Measurements from ENCODE around the gene MUC20.
"Not testable (repeated sequence)": the region's sequence is repeated elsewhere in the genome, so short reads cannot be mapped to it uniquely, and the experiment has no call there.

MUC20 gene

DNA sequence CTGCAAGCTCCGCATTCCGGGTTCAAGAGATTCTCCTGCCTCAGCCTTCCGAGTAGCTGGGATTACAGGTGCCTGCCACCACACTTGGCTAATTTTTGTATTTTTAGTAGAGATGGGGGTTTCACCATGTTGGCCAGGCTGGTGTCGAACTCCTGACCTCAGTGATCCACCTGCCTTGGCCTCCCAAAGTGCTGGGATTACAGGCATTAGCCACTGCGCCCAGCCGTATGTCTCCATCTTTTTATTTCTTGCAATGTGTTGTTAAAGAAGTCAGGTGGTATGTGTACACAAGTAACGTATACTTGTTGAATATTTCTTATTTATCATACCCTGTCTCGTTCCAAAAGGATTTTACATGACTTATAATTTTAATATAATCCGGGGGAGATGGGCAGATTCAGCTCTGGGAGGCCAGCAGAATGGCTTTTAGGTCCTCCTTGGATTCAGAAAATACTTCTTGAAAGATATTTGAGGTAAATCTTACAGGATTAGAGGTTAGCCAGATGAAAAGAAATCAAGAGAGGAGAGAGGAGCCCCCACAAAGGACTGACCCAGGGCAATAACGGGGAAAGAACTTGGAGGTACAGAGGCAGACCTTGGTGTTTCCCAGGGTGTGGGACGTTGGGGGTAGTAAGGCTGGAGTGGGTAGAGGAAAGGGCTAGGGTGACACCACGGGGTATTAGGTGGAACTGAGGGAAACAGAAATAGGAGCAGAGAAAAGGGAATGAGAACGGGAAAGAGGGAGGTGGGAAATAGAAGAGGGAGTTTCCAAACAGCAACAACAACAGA is 27.2 kb upstream of the MUC20 start:
- DNase-seq: no peak

DNA sequence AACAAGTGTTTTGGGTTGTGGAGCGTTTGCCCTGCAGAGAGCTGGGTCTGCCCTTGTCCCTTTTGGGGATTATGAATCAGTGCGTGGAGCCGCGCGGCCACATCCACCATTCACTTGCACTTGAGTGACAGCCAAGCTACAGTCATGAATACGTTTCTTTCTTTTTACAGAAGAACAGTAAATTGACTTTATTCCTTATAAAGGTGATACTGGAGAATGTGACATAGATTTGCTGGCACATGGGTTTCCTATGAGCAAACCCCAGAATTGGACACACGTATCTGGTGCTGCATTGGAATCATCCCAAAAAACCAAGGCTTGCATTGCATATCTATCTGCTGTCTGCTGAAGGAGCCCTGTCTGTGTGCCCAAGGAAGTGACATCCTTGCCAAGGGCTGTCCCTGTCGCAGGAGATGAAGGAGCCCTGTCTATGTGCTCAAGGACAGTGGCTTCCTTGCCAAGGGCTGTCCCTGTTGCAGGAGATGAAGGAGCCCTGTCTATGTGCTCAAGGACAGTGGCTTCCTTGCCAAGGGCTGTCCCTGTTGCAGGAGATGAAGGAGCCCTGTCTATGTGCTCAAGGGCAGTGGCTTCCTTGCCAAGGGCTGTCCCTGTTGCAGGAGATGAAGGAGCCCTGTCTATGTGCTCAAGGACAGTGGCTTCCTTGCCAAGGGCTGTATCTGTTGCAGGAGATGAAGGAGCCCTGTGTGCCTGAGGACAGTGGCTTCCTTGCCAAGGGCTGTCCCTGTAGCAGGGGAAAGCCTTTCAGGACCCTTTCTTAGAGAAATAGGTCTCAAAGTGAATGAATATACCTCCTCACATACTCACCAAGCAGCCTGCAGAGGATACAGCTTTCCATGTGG is 26.3 kb upstream of the MUC20 start:
- DNase-seq: not testable (repeated sequence)

DNA sequence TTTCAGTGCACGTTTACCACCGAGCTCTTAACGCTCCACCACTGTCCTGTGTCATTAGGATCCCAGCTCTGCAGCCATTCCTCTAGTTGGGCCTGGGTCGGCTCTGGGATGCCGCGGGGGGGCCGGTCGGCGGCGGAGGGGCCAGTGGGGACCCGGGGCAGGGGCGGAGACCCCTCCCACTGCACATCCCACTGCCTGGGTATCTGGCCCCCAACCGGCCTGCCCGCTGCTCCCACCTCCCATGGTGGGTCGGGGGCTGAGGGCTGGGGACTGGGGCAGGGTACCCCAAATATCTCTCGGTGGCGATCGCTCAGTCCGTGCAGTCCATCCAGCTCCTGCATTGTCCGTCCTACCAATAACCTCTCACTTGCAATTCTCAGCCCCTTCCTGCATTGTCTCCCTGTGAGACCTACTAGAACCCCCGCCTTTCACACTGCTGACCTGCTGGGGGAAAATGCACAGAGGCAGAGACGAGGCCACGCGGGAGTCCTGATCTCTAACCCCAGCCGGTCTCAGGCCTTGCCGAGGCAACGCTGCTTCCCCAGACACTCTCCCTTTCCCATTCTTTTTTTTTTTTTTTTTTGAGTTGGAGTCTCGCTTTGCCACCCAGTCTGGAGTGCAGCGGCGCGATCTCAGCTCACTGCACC is 24.0 kb upstream of the MUC20 start:
- DNase-seq: no peak

DNA sequence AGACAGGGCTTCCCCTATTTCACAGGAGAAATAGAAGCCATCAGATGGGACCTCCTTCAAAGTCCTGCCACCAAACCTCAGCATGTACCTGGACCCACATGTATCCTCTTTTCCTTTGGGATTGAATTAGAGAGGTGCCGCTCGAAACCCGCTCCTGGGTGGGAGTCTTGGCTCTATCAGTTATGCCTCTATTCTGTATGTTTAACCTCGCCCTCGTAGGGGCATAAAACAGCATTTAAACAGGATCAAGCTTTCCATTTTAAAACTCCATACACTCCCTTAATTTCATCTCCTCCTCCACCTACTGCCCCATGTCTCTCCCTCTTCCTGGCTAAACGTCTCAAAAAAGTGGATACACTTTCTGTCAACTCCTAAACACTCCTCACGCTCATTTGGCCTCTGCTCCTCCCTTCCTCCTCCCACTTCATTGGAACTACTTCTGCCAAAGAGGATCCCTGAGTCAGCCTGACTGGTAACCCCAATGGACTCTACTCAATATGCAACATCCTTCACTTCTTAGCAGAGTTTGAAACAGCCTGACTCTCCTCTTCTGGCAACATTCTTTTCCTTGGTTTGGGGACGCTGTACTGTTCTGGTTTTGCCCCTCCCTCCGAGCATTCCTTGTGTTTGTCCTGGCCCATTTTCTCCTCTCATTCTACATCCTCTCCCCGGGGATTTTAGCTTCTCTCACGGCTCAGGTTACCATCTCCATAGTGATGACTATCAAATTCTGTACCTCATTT is 23.0 kb upstream of the MUC20 start:
- no peak for DNase-seq

DNA sequence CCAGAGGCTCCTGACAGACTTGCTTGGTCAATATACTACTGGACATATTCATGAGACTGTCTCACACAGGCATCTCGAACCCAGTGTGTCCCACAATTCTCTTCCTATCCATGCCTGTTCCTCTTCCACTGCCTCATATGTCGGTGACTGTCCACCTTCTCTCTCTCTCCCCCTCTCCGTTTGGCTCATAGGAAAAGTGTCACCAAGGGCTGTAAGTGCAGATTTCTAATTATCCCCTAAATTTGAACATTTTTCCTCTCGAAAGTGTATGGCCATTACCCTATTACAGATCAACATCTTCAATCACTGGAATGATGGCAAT is 22.5 kb upstream of the MUC20 start:
- no peak for DNase-seq

DNA sequence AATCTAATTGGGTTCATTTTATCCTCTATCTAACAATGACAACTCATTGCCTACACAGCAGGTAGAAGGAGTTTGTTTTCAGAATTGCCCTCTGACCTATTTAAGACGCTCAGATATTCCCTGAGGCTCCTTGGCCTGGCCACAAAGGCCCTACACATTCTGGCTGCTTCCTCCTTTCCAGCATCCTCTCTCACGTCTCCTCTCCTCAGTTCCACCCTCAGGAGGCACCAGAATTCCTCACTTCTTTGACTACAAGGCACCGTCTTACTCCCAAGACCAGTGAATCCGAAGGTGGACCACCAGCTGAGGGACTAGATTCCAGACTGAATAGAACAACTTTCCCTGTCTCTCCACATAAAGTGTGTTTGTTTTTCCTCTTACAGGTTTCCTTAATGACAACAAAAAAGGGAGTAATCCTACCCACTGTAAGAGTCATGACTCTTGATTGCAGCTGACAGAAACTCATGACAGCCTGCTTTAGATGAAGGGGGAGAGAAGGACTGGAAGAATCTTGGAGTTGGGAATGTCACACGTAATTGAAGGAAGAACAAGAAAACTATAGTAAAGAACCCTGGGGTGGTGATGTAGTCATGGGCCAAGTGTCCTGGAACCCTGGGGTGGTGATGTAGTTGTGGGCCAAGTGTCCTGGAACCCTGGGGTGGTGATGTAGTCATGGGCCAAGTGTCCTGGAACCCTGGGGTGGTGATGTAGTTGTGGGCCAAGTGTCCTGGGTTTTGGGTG is 22.0 kb upstream of the MUC20 start:
- no peak for DNase-seq

DNA sequence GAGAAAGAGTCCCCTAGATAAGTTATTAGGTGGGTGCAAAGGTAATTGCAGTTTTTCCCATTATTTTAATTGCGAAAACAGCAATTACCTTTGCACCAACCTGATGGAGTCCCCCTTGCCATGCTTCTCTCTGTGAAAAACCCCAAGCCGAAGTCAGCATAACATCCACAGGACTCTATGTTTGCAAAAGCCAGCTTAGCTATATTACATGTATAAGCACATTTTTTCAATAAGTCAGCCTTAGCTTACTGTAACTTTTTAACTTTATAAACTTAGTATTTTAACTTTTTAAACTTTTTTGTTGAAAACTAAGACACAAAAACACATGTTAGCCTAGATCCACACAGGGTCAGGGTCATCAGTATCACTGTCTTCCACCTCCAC is 21.4 kb upstream of the MUC20 start:
- no peak for DNase-seq

DNA sequence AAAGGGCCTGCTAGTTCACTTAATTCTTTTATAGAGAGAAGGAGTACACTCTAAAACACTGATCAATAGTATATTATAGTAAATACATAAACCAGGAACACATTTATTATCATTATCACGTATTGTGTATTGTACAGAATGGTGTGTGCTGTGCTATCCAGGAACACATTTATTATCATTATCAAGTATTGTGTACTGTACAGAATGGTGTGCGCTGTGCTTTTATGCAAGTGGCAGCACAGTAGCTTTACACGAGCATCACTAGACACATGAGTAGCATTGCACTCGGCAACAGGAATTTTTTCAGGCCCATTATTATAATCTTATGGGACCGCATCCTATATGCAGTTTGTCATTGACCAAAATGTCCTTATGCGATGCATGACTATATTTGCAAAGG is 20.9 kb upstream of the MUC20 start:
- DNase-seq: no peak

DNA sequence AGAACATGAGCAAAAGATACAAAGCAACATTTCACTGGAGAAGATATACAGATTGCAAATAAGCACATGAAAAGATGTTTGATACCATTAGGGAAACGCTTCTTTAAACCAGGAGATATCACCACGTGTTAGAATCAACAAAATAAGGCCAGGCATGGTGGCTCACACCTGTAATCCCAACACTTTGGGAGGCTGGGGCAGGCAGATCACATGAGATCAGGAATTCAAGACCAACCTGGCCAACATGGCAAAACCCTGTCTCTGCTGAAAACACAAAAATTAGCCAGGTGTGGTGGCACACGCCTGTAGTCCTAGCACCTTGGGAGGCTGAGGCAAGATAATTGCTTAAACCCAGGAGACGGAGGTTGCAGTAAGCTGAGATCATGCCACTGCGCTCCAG is 20.5 kb upstream of the MUC20 start:
- DNase-seq: no peak

DNA sequence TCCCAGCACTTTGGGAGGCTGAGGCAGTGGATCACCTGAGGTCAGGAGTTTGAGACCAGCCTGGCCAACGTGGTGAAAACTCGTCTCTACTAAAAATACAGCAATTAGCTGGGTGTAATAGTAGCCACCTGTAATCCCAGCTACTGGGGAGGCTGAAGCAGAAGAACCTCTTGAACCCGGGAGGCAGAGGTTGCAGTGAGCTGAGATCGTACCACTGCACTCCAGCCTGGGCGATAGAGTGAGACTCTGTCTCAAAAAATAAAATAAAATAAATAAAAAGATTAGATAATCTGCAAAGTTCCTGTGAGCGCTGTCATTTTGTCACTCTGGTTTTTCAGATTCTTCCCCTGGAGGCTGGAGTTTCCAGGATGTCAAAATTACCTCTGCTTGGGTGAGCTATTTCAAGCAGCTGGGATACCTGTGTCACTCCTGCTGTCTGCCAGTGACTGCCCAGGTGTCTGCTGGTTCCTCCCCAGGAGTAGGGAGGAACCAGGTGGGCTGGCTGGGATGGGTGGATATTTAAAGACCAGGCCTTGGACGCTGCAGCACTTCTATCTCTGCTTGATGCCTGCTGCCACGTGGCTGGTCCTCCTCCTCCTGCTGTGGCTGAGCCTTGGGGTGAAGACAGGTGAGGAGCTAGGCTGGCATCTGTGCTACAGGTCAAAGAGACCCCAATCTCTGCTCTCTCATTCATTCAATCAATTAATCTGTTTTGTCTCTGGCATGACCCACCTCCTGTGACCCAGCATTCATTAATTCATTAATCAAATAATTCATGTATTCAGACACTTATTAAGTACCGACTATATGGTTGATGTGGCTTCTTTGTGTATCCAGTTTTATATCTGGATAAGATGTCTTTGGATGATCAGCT is 19.5 kb upstream of the MUC20 start:
- no peak for DNase-seq

DNA sequence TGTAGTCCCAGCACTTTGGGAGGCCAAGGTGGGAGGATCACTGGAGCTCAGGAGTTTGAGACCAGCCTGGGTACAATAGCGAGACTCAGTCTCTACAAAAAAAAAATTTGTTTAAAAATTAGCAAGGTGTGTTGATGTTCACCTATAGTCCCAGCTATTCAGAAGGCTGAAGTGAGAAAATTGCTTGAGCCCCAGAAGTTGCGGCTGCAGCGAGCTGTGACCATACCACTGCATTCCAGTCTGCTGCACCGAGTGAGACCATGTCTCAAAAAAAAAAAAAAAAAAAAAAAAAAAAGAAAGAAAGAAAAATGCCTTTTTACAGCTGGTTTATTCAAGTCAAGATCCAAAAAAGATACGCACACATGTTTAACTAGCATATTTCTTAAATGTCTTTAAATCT is 17.0 kb upstream of the MUC20 start:
- DNase-seq: no peak

DNA sequence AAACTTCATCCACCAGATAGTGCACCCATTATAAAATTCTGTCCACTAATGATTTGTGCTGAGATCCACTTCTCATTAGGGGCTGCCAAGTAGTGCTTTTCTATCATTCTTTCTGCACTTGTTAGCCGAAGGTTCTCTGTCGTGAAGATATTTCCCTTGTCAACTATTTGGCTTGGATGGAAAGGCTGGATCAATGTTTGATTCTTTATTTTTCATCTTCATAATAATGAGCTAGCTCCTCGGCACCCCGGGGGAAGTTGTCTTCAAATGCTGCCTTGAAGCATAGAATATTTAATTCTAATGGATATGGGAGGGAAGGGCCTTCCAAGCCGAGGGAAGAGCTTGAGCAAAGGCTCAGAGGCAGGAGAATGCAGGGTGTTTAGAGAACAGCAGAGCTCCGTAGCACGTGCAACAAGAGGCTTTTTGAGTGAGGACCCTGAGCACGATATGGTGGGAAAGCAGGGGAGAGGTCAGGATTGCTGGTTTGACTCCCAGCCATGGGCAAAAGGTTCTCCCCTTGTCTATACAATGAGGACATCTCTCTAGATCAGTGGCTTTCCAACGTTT is 16.3 kb upstream of the MUC20 start:
- DNase-seq: no peak

DNA sequence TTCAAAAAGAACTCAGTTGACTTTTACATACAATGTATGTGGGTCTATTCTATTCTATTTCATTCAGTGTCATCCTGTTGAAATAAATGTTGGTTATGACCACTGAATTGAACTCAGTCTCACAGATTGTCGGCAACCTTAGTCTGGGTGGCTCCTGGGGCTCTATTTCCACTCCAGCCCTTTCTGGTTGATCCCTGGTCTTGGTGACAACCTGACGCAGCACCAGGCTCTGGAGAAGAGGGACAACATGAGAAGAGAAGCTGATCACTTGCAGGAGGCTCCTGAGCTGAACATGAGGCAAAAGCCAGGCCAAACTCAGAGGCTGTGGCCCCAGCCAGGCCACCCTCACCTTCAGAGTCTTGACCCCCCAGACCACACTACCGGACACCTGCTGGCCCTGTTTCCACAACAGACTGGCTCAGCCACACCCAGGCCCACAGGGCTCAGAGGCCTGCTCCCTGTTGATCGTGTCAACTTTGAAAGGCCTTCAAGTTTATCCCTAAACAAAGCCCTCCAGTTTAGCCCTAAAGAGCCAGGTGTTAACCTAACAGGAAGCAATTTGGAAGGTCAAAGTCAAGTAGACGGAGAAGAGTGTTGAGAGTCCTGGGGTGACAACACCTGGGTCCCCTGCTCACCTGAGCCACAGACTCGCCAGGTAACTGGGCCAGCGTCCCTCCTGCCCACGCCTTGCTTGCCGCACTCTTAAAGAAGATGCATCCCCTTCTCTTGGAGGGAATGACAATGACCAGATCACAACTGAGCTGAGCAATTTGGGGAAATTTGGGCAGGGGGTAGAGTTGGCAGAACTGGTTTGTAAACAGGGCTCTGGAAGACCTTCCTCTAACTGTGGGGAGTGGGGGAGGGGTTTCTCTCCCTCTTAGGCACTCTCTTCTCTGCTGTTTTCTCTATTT is 15.4 kb upstream of the MUC20 start:
- no peak for DNase-seq

DNA sequence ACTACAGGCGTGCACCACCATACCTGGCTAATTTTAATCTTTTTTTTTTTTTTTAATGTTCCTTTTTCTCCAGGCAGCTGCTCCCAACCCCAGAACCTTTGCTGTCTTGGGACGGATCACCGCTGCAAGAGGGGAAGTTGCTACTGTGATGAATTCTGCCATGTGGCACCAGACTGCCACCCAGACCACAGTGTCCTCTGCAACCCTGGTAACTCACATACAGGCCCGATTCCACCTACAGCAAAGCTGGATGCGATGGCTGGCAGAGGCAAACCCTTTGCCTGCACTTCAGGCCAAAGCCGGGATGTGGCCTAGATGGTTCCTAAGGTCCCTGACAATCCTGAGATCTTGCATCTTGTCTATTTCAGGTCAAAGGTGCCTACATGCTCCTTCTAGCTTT is 12.7 kb upstream of the MUC20 start:
- no peak for DNase-seq

DNA sequence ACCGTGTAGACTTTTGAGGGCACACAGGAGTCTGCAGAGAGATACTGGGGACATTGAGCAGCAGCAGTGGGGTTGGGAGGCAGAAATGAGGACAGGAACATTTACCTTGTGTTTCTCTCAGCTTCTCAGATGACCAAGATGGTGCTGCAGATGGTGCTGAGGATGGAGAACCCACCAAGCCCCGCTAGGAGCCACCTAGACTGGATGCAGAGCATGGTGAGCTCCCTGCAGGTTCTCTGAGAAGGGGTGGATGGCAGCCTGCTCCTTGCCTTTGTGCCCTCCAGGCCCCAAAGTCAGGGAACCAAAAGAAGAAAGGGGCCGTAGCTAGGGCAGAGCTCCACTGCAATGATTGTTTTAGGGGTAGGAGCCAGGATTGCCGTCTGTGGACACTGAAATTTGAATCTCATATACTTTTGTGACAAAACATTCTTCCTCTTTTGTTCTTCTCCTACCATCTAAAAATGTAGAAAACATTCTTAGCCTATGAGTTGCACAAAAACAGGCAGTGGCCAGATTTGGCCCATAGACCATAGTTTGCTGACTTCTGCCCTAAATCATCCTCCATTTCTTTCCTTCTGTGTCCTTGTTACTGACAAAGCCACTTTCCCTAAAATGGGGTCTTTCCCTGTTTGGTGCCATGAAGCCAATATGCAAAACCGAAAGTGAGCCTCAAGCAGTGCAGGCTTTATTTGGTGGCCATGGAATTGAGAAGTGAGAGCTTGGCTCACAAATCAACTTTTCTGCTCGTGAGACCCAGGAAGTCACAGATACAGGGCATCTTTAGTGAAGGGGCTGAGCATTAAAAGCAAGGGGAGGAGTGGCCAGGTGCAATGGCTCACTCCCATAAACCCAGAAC is 11.9 kb upstream of the MUC20 start:
- no peak for DNase-seq

DNA sequence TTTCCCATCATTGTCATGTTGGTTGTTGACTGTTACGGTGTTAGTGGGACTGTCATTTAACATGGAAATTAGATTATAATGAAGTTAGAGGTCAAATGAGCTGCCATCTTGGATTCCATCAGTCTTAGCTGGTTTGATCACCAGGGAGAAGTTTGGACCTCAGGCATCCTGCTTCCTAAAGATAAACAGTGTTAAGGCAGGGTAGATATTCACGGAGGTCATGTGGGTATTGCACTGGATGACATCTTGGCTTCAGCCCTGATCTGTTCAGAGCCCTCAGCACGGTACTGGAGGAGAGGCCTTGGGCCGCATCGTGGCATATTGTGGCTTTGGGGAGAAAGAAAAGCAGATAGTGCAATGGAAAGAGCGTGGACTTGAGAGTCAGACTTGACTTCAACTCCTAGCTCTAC is 11.1 kb upstream of the MUC20 start:
- no peak for DNase-seq

DNA sequence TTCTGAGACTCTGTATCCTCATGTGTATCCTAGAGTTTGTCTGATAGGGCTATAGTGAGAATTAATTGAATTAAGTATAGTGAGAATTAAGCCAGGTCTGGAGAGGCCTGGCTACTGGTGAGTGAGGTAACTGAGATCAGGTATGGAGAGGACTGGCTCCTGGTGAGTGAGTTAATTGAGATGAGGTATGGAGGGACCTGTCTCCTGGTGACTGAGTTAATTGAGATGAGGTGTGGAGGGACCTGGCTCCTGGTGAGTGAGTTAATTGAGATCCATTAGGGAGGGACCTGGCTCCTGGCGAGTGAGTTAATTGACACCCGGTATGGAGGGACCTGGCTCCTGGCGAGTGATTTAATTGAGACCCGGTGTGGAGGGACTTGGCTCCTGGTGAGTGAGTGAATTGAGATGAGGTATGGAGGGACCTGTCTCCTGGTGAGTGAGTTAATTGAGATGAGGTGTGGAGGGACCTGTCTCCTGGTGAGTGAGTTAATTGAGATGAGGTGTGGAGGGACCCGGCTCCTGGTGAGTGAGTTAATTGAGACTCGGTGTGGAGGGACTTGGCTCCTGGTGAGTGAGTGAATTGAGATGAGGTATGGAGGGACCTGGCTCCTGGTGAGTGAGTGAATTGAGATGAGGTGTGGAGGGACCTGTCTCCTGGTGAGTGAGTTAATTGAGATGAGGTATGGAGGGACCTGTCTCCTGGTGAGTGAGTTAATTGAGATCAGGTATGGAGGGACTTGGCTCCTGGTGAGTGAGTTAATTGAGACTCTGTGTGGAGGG is 10.5 kb upstream of the MUC20 start:
- not testable (repeated sequence) for DNase-seq

Measured in NCI-H187 (cell line).